HG03064 (cell line): ENCODE results near the gene MAP3K3.

Source experiments
- ATAC-seq: cut with Tn5 transposase; IDR thresholded peaks from one replicate; pipeline ENCODE4 v1.9.1; 2021; ENCODE audit warnings: low read depth; ENCODE audit not compliant: unreplicated experiment

Gene MAP3K3

GRCh38 chr17:63621684-63622573, at the start of gene MAP3K3:
Gene MAP3K3, plus strand, starts transcription at chr17:63622417. Its CDS starts 343 bp downstream, at chr17:63622760.
- ATAC-seq, result peak; percentile 84

GRCh38 chr17:63573634-63574033, 48.6 kb upstream of the MAP3K3 start:
- ATAC-seq, result no peak

GRCh38 chr17:63578027-63578768, 44.0 kb upstream of the MAP3K3 start:
- no peak for ATAC-seq

GRCh38 chr17:63578769-63579111, 43.5 kb upstream of the MAP3K3 start:
- no peak for ATAC-seq

- no peak for ATAC-seq
Observed at GRCh38 chr17:63579633-63580032, 42.6 kb upstream of the MAP3K3 start.

GRCh38 chr17:63587770-63588169, 34.4 kb upstream of the MAP3K3 start:
- ATAC-seq, result no peak

GRCh38 chr17:63588797-63589196, 33.4 kb upstream of the MAP3K3 start:
- ATAC-seq, result no peak

GRCh38 chr17:63589646-63590045, 32.6 kb upstream of the MAP3K3 start:
- ATAC-seq, result no peak

- ATAC-seq, result no peak
Observed at GRCh38 chr17:63592797-63593196, 29.4 kb upstream of the MAP3K3 start.

GRCh38 chr17:63595132-63595531, 27.1 kb upstream of the MAP3K3 start:
- no peak for ATAC-seq

- no peak for ATAC-seq
Observed at GRCh38 chr17:63596856-63597586, 25.2 kb upstream of the MAP3K3 start.

GRCh38 chr17:63598281-63598680, 23.9 kb upstream of the MAP3K3 start:
- no peak for ATAC-seq

GRCh38 chr17:63600569-63601438, 21.4 kb upstream of the MAP3K3 start, which contains the start of gene TACO1:
Gene TACO1, plus strand, starts transcription at chr17:63600895. Its CDS starts 189 bp downstream, at chr17:63601084.
- peak; percentile 79 for ATAC-seq

GRCh38 chr17:63601439-63602371, 20.5 kb upstream of the MAP3K3 start:
- no peak for ATAC-seq

GRCh38 chr17:63609816-63610573, 12.2 kb upstream of the MAP3K3 start:
- ATAC-seq, result no peak

GRCh38 chr17:63610854-63611253, 11.4 kb upstream of the MAP3K3 start:
- no peak for ATAC-seq

GRCh38 chr17:63611354-63611753, 10.9 kb upstream of the MAP3K3 start:
- no peak for ATAC-seq

GRCh38 chr17:63613663-63614062, 8.6 kb upstream of the MAP3K3 start:
- no peak for ATAC-seq
